ENCODE measurements around the gene MPO. TPM values are rescaled to one million over a fixed set of nuclear protein-coding genes. Genes with fewer than 3 reads are reported as not detected.

MPO gene
- polyA plus RNA-seq, 4 donors, result 0.12 to 1.1 TPM; not detected in 2

- no peaks in the 10 kb centered on the region for H3K27me3 ChIP-seq (ENCODE audit: control insufficient read depth in 3 of 3, insufficient read depth in 3 of 3, low read length in 3 of 3)
- no peak overlapping the region for H3K27ac ChIP-seq (ENCODE audit: low read depth in 1 of 3, low read length in 2 of 3)
- no peak overlapping the region for H3K4me3 ChIP-seq (ENCODE audit: low read depth in 1 of 3, low read length in 3 of 3)
- FAIRE-seq (no peak), DNase-seq (no peak)
- WGBS, 3 donors, result 76 to 88% (median 80%) methylated on average over 5 of the region's 5 CpGs
- no peaks in the 10 kb centered on the region for H3K4me1 ChIP-seq (ENCODE audit: control insufficient read depth in 3 of 3, insufficient read depth in 2 of 3, low read depth in 1 of 3, low read length in 2 of 3)
- no peaks in the 10 kb centered on the region for H3K9me3 ChIP-seq (ENCODE audit: control insufficient read depth in 2 of 2, insufficient read depth in 1 of 2, low read depth in 1 of 2, low read length in 1 of 2)
- no peaks in the 10 kb centered on the region for H3K36me3 ChIP-seq (ENCODE audit: control insufficient read depth in 3 of 3, insufficient read depth in 2 of 3, low read depth in 1 of 3, low read length in 3 of 3)
These were observed 29.2 kb upstream of the MPO start for GRCh38 chr17:58309918-58310259.

GRCh38 chr17:58308985-58309917 is 28.5 kb upstream of the MPO start:
- no peak overlapping the region for H3K27ac ChIP-seq (ENCODE audit: low read depth in 1 of 3, low read length in 2 of 3)
- no peaks in the 10 kb centered on the region for H3K9me3 ChIP-seq (ENCODE audit: control insufficient read depth in 2 of 2, insufficient read depth in 1 of 2, low read depth in 1 of 2, low read length in 1 of 2)
- H3K36me3 ChIP-seq (ENCODE audit: control insufficient read depth in 3 of 3, insufficient read depth in 2 of 3, low read depth in 1 of 3, low read length in 3 of 3), result no peaks in the 10 kb centered on the region
- no peaks in the 10 kb centered on the region for H3K4me1 ChIP-seq (ENCODE audit: control insufficient read depth in 3 of 3, insufficient read depth in 2 of 3, low read depth in 1 of 3, low read length in 2 of 3)
- no peaks in the 10 kb centered on the region for H3K27me3 ChIP-seq (ENCODE audit: control insufficient read depth in 3 of 3, insufficient read depth in 3 of 3, low read length in 3 of 3)
- no peak for FAIRE-seq
- H3K4me3 ChIP-seq (ENCODE audit: low read depth in 1 of 3, low read length in 3 of 3), result no peak overlapping the region
- DNase-seq, result no peak
- 86 to 91% (median 87%) methylated on average over 21 of the region's 21 CpGs for WGBS, 3 donors

DNA sequence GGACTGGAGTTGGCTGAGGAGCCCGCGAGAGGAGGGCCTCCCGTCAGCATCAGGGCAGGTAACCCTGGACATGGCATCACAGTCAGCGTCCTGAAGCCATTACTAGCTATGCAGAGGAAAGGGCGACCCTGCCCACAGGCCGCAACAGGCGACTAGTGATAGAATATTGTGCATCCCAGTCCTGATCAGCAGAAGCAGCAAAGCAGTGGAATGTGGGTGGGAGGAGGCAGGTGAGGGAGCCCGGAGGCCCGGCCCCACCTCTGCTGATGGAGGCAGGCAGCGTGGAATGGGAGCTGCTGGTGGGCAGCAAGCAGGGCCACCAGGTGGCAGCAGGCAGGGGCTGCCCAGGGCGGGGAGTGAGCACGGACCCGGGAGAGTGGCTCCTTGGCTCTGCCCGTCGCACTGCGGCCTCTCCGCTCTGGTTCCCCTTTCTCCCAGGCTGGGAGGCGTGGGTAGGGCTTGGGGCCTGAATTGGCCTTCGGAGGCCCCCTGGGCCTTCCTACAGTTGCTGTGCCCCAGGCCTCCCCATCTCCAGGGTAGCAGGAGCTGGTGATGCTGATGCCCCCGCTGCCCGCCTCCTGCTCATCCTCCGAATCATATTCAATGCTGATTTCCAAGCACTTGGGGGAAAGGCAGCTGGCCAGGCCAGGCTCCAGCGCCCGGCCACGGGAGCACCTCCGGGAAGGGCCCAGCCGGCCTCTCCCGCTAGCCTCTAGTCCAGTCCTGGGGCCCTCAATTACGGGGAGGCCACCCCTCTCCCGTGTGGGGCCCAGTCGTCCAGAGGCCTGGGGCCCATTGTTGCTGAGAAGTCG is 27.6 kb upstream of the MPO start:
- H3K9me3 ChIP-seq (ENCODE audit: control insufficient read depth in 2 of 2, insufficient read depth in 1 of 2, low read depth in 1 of 2, low read length in 1 of 2), result no peaks in the 10 kb centered on the region
- no peaks in the 10 kb centered on the region for H3K4me1 ChIP-seq (ENCODE audit: control insufficient read depth in 3 of 3, insufficient read depth in 2 of 3, low read depth in 1 of 3, low read length in 2 of 3)
- no peaks in the 10 kb centered on the region for H3K36me3 ChIP-seq (ENCODE audit: control insufficient read depth in 3 of 3, insufficient read depth in 2 of 3, low read depth in 1 of 3, low read length in 3 of 3)
- 78 to 82% (median 78%) methylated on average over 30 to 32 of the region's 32 CpGs for WGBS, 3 donors
- no peak for DNase-seq
- H3K27ac ChIP-seq (ENCODE audit: low read depth in 1 of 3, low read length in 2 of 3), result no peak overlapping the region
- no peak for FAIRE-seq
- no peak overlapping the region for H3K4me3 ChIP-seq (ENCODE audit: low read depth in 1 of 3, low read length in 3 of 3)
- H3K27me3 ChIP-seq (ENCODE audit: control insufficient read depth in 3 of 3, insufficient read depth in 3 of 3, low read length in 3 of 3), result no peaks in the 10 kb centered on the region

DNA sequence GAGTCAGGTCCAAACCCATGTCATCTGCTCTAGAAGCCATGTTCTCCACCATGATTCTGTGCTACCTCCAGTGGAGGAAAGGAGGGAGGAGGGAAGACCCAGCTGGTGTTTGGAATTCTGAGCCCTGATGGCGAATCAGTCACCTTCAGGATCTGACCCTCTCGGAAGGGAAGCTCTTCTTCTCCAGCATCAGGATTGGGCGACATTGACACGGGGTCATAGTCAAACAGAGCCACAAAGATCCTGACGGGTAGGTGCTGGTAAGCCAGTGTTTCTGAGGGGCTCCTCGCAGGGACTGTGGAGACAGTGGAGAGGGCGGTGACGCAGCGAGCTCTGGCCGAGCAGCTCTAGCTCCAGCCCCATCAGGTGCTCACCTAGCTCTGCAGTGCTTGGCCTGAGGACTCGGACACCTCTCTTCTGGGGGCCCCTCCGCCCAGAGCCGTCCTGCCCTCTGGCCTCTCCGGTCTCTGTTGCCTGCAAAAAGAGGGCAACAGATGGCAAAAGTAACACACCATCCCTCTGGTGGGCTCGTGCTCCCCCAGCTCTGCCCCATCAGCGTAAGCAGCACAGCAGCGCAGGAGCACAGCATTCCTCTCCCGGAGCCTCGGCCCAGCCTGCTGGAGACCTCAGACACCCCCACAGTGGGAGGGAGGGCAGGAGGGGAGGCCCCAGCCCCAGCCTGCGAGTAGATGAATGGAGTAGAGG is 26.9 kb upstream of the MPO start:
- FAIRE-seq, result no peak
- 87 to 93% (median 91%) methylated on average over 19 to 20 of the region's 20 CpGs for WGBS, 3 donors
- no peak for DNase-seq

DNA sequence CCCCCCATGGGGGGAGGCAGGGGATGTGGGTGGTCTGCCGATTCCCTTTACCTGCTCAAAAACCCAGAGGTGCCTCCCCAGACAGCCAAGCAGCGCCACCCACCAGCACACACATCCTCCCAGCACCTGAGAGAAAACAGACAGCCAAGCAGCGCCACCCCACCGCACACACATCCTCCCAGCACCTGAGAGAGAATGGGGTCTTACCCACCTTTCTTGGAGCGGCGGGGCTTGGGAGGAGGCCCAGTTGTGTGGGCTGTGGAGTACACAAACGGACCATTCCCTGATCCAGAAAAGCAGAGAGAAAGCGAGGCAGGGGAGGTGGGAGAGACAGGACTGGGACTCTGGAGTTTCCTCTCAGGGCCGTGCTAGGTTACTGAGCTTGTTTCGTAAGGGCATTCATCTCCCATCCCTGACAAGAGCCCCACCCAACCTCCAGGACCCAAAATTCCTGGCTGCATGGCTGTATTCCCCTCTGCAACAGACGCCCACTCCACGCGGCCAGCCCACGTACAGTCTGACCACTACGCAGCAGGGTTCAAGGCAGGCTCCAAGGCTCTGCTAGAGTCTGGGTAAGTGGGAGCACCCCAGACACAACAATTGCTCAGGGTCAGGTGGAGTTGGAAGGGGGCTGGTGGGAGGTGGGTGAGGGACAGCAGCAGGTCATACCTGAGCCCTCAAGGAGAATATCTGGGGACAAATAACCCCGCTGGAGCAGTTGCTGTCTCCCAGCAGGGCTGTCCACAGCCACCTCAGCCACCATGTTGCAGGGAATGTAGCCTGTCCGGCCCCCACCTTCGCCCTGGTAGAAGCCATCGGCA is 25.6 kb upstream of the MPO start:
- no peak for DNase-seq
- 91 to 93% (median 92%) methylated on average over 19 of the region's 19 CpGs for WGBS, 3 donors

More for the DNA sequence above, 26.9 kb upstream of the MPO start:
- H3K27ac ChIP-seq (ENCODE audit: low read depth in 1 of 3, low read length in 2 of 3), result no peak overlapping the region
- H3K4me1 ChIP-seq (ENCODE audit: control insufficient read depth in 3 of 3, insufficient read depth in 2 of 3, low read depth in 1 of 3, low read length in 2 of 3), result no peaks in the 10 kb centered on the region
- H3K36me3 ChIP-seq (ENCODE audit: control insufficient read depth in 3 of 3, insufficient read depth in 2 of 3, low read depth in 1 of 3, low read length in 3 of 3), result no peaks in the 10 kb centered on the region
- no peak overlapping the region for H3K4me3 ChIP-seq (ENCODE audit: low read depth in 1 of 3, low read length in 3 of 3)
- no peaks in the 10 kb centered on the region for H3K9me3 ChIP-seq (ENCODE audit: control insufficient read depth in 2 of 2, insufficient read depth in 1 of 2, low read depth in 1 of 2, low read length in 1 of 2)
- no peaks in the 10 kb centered on the region for H3K27me3 ChIP-seq (ENCODE audit: control insufficient read depth in 3 of 3, insufficient read depth in 3 of 3, low read length in 3 of 3)

DNA sequence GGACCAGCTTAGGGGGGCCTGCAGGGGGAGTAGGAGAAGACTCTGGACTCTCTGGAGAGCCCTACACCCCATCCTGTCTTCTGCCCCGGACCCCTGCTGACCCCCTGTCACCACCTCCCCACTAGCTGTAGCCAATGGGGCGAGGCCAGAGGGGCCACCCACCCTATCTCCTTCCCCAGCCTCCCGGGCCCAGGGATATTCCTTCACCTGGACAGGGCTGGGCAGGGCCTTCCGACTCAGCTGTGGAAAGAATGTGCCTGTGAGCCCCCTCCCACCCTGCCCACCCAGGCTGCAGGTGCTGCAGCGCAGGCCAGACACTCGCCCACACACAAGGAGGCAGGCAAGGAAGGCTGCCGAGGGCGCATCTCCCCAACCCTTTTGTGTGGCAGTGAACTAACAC is 24.9 kb upstream of the MPO start:
- Histone ChIP-seq H3K4me3 (ENCODE audit: low read depth in 1 of 3, low read length in 3 of 3) (no peak overlapping the region), H3K27ac (ENCODE audit: low read depth in 1 of 3, low read length in 2 of 3) (no peak overlapping the region), H3K36me3 (ENCODE audit: control insufficient read depth in 3 of 3, insufficient read depth in 2 of 3, low read depth in 1 of 3, low read length in 3 of 3) (peaks cover 0 to 2% (median 0%) of the 10 kb centered on the region in 3 donors), H3K9me3 (ENCODE audit: control insufficient read depth in 2 of 2, insufficient read depth in 1 of 2, low read depth in 1 of 2, low read length in 1 of 2) (no peaks in the 10 kb centered on the region), H3K27me3 (ENCODE audit: control insufficient read depth in 3 of 3, insufficient read depth in 3 of 3, low read length in 3 of 3) (no peaks in the 10 kb centered on the region), H3K4me1 (ENCODE audit: control insufficient read depth in 3 of 3, insufficient read depth in 2 of 3, low read depth in 1 of 3, low read length in 2 of 3) (no peaks in the 10 kb centered on the region)
- DNase-seq, result no peak
- WGBS, 3 donors, result 85 to 89% (median 86%) methylated on average over 7 to 8 of the region's 8 CpGs
- no peak for FAIRE-seq

More for the DNA sequence above, 25.6 kb upstream of the MPO start:
- H3K9me3 ChIP-seq (ENCODE audit: control insufficient read depth in 2 of 2, insufficient read depth in 1 of 2, low read depth in 1 of 2, low read length in 1 of 2), result no peaks in the 10 kb centered on the region
- H3K4me1 ChIP-seq (ENCODE audit: control insufficient read depth in 3 of 3, insufficient read depth in 2 of 3, low read depth in 1 of 3, low read length in 2 of 3), result no peaks in the 10 kb centered on the region
- peaks cover 0 to 2% (median 0%) of the 10 kb centered on the region in 3 donors for H3K36me3 ChIP-seq (ENCODE audit: control insufficient read depth in 3 of 3, insufficient read depth in 2 of 3, low read depth in 1 of 3, low read length in 3 of 3)
- H3K27ac ChIP-seq (ENCODE audit: low read depth in 1 of 3, low read length in 2 of 3), result no peak overlapping the region
- H3K27me3 ChIP-seq (ENCODE audit: control insufficient read depth in 3 of 3, insufficient read depth in 3 of 3, low read length in 3 of 3), result no peaks in the 10 kb centered on the region
- no peak overlapping the region for H3K4me3 ChIP-seq (ENCODE audit: low read depth in 1 of 3, low read length in 3 of 3)
- FAIRE-seq, result no peak

DNA sequence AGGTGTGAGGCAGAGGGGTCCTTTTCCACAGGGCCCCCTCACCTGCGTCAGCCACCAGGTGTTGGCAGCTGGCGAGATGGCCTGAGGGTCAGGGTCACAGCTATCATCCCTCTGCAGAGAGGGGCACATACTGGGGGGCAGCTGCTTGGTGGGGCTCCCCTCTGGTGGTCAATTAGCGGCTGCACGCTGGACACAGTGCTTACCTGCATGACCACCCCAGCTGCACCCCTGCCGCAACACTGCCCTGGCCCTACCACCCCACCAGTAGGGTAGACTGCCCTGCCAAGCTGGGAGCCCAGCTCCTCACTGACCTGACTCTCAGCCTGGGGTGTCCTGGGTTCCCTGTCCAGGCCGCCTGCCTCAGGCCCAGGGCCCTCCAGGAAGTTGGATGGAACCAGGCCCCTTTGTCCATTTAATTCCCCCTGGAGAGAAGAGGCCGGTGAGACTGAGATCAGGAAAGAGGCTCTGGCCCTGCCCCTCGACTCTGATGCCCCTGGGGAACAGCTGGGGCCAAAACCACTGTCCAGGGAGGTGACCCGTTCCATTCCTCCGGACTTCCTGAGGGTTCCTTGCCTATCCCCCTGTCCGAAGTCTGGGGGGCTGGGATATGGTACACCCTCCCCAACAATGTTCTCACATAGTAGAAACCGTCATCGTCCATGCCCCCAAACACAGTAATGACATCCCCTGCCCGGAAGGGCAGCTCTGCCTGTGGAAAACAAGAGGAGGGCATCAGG is 24.2 kb upstream of the MPO start:
- Histone ChIP-seq H3K27me3 (ENCODE audit: control insufficient read depth in 3 of 3, insufficient read depth in 3 of 3, low read length in 3 of 3) (no peaks in the 10 kb centered on the region), H3K9me3 (ENCODE audit: control insufficient read depth in 2 of 2, insufficient read depth in 1 of 2, low read depth in 1 of 2, low read length in 1 of 2) (no peaks in the 10 kb centered on the region), H3K4me1 (ENCODE audit: control insufficient read depth in 3 of 3, insufficient read depth in 2 of 3, low read depth in 1 of 3, low read length in 2 of 3) (no peaks in the 10 kb centered on the region), H3K27ac (ENCODE audit: low read depth in 1 of 3, low read length in 2 of 3) (no peak overlapping the region), H3K4me3 (ENCODE audit: low read depth in 1 of 3, low read length in 3 of 3) (no peak overlapping the region), H3K36me3 (ENCODE audit: control insufficient read depth in 3 of 3, insufficient read depth in 2 of 3, low read depth in 1 of 3, low read length in 3 of 3) (peaks cover 0 to 2% (median 0%) of the 10 kb centered on the region in 3 donors)
- 84 to 92% (median 88%) methylated on average over 12 to 14 of the region's 14 CpGs for WGBS, 3 donors
- FAIRE-seq, result no peak
- no peak for DNase-seq
